Measurements from ENCODE around the gene CACNA1C.

The CACNA1C gene

DNA sequence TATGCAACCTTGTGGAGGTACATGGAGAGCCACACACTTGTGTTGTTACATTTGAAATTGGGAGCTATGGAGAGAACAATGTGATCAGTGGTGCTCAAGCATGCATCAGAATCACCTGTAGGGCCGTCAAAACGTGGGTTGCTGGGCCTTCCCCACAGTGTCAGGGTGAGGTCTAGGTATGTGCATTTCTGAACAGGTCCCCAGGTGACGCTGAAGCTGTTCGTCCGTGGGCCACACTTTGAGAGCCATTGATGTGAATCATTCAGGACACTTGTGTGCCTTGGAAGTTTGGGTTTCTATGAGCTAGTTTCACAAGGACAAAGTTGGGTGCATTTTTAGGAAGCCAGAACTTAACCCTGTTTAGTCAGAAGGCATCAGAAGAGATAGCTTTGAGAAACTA is 450.2 kb downstream of the CACNA1C start:
- TF ChIP-seq, protein P1, sequence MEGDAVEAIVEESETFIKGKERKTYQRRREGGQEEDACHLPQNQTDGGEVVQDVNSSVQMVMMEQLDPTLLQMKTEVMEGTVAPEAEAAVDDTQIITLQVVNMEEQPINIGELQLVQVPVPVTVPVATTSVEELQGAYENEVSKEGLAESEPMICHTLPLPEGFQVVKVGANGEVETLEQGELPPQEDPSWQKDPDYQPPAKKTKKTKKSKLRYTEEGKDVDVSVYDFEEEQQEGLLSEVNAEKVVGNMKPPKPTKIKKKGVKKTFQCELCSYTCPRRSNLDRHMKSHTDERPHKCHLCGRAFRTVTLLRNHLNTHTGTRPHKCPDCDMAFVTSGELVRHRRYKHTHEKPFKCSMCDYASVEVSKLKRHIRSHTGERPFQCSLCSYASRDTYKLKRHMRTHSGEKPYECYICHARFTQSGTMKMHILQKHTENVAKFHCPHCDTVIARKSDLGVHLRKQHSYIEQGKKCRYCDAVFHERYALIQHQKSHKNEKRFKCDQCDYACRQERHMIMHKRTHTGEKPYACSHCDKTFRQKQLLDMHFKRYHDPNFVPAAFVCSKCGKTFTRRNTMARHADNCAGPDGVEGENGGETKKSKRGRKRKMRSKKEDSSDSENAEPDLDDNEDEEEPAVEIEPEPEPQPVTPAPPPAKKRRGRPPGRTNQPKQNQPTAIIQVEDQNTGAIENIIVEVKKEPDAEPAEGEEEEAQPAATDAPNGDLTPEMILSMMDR (conservative IDR thresholded peaks at IDR 0.05; ENCODE audit: low read depth) = no peak
- no peak overlapping the region for H3K27ac ChIP-seq
- CTCF ChIA-PET = no interaction called here
- POLR2A ChIA-PET (ENCODE audit: low non-redundant PET) = no interaction called here
- DNase-seq (ENCODE audit: low spot score) = no peak

- no peak overlapping the region for H3K27ac ChIP-seq
- DNase-seq (ENCODE audit: low spot score) = no peak
- CTCF ChIA-PET = no interaction called here
- TF ChIP-seq, protein P1 (conservative IDR thresholded peaks at IDR 0.05; ENCODE audit: low read depth) = no peak
- POLR2A ChIA-PET (ENCODE audit: low non-redundant PET) = no interaction called here
These were observed 451.0 kb downstream of the CACNA1C start for GRCh38 chr12:2503762-2504161.

DNA sequence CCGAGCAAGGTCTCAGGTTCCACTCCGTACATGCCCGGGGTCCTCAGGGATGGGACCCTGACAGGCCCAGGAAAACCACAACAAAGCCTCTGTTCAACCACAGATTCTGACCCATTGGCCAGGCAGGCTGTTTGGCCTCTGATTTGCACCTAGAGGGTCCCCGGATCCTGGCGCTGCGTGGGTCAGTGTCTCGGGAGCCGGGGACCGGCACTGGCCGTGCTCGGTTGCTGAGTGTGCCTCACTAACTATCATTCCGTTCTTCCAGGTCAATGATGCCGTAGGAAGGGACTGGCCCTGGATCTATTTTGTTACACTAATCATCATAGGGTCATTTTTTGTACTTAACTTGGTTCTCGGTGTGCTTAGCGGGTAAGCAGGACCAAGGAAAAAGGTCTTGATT is 451.8 kb downstream of the CACNA1C start:
- CTCF ChIA-PET = no interaction called here
- no peak for DNase-seq (ENCODE audit: low spot score)
- POLR2A ChIA-PET (ENCODE audit: low non-redundant PET) = no interaction called here
- TF ChIP-seq, protein P1 (conservative IDR thresholded peaks at IDR 0.05; ENCODE audit: low read depth) = no peak
- no peak overlapping the region for H3K27ac ChIP-seq

- no peak overlapping the region for H3K27ac ChIP-seq
- no peak for DNase-seq (ENCODE audit: low spot score)
- TF ChIP-seq, protein P1 (conservative IDR thresholded peaks at IDR 0.05; ENCODE audit: low read depth) = no peak
- ChIA-PET CTCF (no interaction called here), POLR2A (ENCODE audit: low non-redundant PET) (no interaction called here)
These were observed 455.0 kb downstream of the CACNA1C start for GRCh38 chr12:2507814-2508213.

DNA sequence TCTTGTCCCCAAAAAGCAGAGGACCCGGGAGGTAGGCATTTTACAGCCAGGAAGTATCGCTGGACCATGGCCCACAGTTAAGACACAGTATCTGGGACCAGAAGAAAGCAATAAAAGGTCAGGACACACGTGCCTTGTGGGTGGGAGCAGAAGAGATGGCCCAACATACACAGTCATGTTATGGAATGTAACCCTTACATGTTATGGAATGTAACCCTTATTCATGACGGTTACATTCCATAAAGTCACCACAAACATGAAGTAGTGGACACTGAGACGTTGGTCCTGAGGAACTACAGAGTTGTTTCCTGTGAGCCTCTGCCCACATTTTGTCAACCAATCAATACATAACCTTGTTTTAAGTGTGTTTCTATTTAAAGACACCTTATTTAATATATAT is 456.4 kb downstream of the CACNA1C start:
- ChIA-PET POLR2A (ENCODE audit: low non-redundant PET) (no interaction called here), CTCF (interaction anchor here (0.9 kb wide), 1 partner anchor 11 kb away, joined by 3 read pairs; no protein-coding TSS in a partner anchor)
- no peak overlapping the region for H3K27ac ChIP-seq
- TF ChIP-seq, protein P1 (conservative IDR thresholded peaks at IDR 0.05; ENCODE audit: low read depth) = no peak
- DNase-seq (ENCODE audit: low spot score) = no peak

DNA sequence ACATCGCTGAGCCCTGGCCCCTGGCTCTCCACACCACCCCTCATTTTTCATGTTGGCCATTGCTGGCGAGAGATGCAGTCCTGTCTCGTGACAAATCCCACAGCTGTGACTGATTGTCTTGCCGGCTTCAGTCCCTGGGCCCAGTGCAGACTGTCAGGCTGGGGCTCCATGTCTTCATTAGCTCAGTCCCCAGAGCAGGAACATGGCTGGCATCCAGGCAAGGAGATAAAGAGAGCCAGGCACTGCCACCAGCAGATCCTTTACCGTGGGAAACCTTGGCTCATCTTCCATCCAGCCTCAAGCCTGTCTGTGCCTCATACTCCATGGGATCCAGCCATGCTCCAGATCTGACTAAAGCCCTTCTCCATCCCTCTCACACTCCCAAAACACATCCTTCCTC is 457.3 kb downstream of the CACNA1C start:
- ChIA-PET POLR2A (ENCODE audit: low non-redundant PET) (no interaction called here), CTCF (interaction anchor here (0.9 kb wide), 1 partner anchor 12 kb away, joined by 3 read pairs; no protein-coding TSS in a partner anchor)
- H3K27ac ChIP-seq = no peak overlapping the region
- no peak for DNase-seq (ENCODE audit: low spot score)
- TF ChIP-seq, protein P1 (conservative IDR thresholded peaks at IDR 0.05; ENCODE audit: low read depth) = no peak

Measured in RWPE1 (cell line).